ENCODE data around the gene SPC24.

DNA sequence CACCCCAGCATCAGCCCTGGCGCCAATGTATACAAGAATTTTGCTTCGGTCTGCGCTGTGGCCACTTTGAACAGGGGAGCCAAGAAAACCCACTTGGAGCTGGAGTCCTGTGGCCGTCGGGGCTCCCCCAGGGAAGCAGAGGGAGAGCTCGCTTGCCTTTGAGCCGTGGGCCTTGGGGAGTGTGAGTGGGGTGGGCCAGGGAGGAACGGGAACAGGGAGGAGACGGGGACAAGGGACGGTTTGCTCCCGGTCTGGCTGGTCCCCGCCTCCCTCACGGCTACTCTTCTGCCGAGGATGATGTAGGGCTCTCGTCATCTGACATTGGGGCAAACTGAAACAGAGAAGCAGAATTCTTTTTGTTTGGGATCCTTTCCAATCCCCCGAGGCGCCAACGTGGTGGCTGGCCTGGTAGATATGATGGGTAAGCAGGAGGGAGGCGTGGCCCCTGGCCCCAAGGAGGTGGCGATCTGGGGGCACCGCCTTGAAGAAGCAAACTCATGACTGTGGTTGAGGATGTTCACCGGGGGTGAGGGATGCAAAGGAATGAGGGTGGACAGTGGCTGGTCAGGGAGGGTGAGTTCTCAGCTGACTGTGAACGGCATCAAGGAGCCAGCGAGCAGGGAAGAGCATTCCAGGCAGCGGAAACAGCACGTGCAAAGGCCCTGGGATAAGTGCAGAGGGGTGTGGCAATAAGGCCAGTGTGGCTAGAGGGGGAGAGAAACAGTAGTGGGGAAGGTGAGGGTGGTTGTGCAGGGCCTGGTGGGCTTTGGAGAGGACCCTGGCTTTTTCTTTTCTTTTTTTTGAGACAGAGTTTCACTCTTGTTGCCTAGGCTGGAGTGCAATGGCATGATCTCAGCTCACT, 10.9 kb upstream of the SPC24 start:
- TF ChIP-seq CTCF (IDR thresholded peaks at IDR 0.05; ENCODE audit: low read depth, low read length, poor library complexity, severe bottlenecking) (no peak), EZH2phosphoT487 (IDR thresholded peaks at IDR 0.05; ENCODE audit: borderline replicate concordance, low read length) (no peak)
